ENCODE data around the gene SLC10A3.

- TF ChIP-seq EZH2 (IDR thresholded peaks at IDR 0.05; ENCODE audit: low read depth, low read length, severe bottlenecking) (no peak), SP1 (IDR thresholded peaks at IDR 0.05; ENCODE audit: low read depth, low read length) (no peak), CTCF (IDR thresholded peaks at IDR 0.05; ENCODE audit: control extremely low read depth in 1 of 3, insufficient read depth in 1 of 3, low read depth in 1 of 3, low read length in 3 of 3) (no peak), HDAC2 (IDR thresholded peaks at IDR 0.05; ENCODE audit: borderline replicate concordance in 1 of 2, low read depth in 2 of 2, low read length in 2 of 2) (no peak), RAD21 (IDR thresholded peaks at IDR 0.05 in 1 of 2, conservative IDR thresholded peaks at IDR 0.05 in 1 of 2; ENCODE audit: low read depth in 2 of 2, low read length in 2 of 2) (no peak), TBP (IDR thresholded peaks at IDR 0.05; ENCODE audit: low read depth, low read length) (no peak), BRCA1 (IDR thresholded peaks at IDR 0.05; ENCODE audit: low read depth, low read length) (no peak), MAX (IDR thresholded peaks at IDR 0.05) (no peak), POLR2A (IDR thresholded peaks at IDR 0.05; ENCODE audit: control extremely low read depth in 1 of 2, low read depth in 2 of 2, low read length in 2 of 2) (no peak), TAF1 (IDR thresholded peaks at IDR 0.05; ENCODE audit: low read depth, low read length) (no peak), YY1 (IDR thresholded peaks at IDR 0.05; ENCODE audit: low read depth, low read length) (no peak), KDM1A (IDR thresholded peaks at IDR 0.05; ENCODE audit: borderline replicate concordance, low read length) (no peak), KDM4A (IDR thresholded peaks at IDR 0.05; ENCODE audit: low read depth, low read length, severe bottlenecking) (no peak), NANOG (IDR thresholded peaks at IDR 0.05; ENCODE audit: insufficient read depth, low read depth, low read length, poor library complexity, severe bottlenecking) (no peak)
These were observed 23.5 kb downstream of the SLC10A3 start for GRCh38 chrX:154466907-154467306.

All from H1 (cell line).